NCI-H2029 (cell line): ENCODE data around the gene FTH1.
"Not testable (repeated sequence)": the region's sequence is repeated elsewhere in the genome, so short reads cannot be mapped to it uniquely, and the experiment has no call there.

ENCODE experiments used
- DNase-seq: peaks from one replicate; lab custom pipeline; 2025; lab: John Stamatoyannopoulos, UW

The FTH1 gene

GRCh38 chr11:61967116-61967923 lies at the start of gene FTH1:
FTH1 (minus strand) TSS chr11:61967634; CDS start chr11:61967425, 209 bp downstream.
- peak; percentile 85 for DNase-seq

- no peak for DNase-seq
Measured at GRCh38 chr11:62015615-62016014, 48.2 kb upstream of the FTH1 start.

DNA sequence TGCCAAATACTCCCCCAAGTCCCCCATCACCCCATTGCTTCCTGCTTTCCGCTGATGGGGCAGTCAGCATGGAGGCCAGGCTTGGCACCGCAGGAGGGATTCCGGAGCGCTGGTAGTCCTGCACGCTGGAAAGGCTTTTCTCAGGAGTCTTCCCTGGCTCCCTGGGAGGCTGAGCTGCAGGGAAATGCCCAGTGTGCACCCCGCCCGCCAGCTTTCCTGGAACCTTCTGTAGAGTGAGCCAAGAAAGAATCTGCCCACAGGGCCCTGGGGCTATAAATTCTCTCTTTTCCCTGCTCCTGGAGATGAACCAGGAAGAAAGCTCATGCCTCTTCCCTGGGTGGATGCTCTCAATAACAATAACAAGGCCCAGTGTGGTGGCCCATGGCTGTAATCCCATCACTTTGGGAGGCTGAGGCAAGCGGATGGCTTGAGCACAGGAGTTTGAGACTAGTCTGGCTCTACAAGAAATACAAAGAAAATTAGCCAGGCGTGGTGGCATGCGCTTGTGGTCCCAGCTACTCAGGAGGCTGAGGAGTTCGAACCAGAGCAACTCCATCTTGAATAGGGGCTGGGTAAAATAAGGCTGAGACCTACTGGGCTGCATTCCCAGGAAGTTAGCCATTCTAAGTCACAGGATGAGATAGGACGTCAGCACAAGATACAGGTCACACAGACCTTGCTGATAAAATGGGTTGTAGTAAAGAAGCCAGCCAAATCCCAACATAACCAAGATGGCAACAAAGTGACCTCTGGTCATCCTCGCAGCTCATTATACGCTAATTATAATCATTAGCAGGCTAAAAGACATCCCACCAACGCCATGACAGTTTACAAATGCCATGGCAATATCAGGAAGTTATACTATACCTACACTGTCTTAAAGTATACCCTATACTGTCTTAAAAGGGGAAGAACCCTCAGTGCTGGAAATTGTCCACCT lies 46.4 kb upstream of the FTH1 start:
- DNase-seq: no peak

GRCh38 chr11:62012832-62013461 lies 45.5 kb upstream of the FTH1 start:
- no peak for DNase-seq

GRCh38 chr11:62012451-62012831 lies 45.0 kb upstream of the FTH1 start:
- no peak for DNase-seq

GRCh38 chr11:62011881-62012280 lies 44.4 kb upstream of the FTH1 start:
- DNase-seq: no peak

DNA sequence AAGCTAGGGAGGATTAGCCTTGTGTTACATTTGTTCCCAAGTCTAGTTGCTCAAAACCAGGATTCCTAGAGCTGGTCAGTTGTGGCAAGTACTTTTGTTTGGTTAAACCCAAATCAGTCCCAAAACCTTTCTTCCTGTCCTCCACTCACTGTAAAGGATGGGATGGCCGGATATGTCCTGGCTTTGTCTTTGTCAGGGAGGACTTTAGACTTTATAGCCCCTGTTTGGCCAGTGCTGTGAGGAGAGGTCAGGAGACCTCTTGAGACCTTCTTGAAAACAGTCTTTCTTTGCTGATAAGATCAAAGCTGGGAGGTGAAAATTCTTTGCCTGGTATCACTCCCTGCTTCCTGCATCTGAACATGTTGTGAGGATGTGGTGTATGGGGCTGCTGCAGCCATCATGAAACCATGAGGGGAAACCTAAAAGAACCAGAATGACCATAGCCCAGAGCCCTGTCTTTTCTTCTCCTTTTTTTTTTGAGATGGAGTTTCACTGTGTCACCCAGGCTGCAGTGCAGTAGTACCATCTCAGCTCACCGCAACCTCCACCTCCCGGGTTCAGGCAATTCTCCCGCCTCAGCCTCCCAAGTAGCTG lies 43.6 kb upstream of the FTH1 start:
- no peak for DNase-seq

GRCh38 chr11:62008193-62008592 lies 40.8 kb upstream of the FTH1 start:
- DNase-seq: no peak

DNA sequence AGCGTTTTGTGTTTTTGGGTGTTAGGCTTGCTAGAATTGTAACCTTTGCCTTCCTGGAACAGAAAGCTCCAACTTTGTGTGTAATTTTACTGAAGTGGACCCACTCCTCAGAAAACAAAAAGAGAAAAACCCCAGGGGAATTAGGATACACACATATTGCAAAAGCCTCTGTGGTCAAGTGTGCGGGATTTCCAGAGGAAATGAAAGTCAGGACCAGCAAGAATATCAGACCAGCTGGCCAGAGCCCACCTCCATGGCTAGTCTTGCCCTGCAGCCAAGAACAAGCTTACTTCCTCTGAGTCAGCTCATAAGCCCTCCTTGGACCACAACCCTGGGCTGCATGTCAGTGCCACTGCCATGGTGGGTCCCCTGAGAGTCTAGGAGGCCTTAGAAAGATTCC lies 37.0 kb upstream of the FTH1 start:
- DNase-seq: no peak

DNA sequence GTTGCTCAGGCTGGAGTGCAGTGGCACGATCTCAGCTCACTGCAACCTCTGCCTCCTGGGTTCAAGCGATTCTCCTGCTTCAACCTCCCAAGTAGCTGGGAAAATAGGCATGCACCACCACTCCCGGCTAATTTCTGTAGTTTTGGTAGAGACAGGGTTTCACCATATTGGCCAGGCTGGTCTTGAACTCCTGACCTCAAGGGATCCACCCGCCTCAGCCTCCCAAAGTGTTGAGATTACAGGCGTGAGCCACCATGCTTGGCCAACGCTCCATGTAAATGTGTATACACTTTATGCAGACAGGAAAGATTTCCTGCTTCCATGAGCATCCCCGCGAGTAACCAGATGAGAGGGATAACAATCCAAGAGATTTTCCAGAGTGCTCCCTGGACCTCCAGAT lies 34.8 kb upstream of the FTH1 start:
- not testable (repeated sequence) for DNase-seq

DNA sequence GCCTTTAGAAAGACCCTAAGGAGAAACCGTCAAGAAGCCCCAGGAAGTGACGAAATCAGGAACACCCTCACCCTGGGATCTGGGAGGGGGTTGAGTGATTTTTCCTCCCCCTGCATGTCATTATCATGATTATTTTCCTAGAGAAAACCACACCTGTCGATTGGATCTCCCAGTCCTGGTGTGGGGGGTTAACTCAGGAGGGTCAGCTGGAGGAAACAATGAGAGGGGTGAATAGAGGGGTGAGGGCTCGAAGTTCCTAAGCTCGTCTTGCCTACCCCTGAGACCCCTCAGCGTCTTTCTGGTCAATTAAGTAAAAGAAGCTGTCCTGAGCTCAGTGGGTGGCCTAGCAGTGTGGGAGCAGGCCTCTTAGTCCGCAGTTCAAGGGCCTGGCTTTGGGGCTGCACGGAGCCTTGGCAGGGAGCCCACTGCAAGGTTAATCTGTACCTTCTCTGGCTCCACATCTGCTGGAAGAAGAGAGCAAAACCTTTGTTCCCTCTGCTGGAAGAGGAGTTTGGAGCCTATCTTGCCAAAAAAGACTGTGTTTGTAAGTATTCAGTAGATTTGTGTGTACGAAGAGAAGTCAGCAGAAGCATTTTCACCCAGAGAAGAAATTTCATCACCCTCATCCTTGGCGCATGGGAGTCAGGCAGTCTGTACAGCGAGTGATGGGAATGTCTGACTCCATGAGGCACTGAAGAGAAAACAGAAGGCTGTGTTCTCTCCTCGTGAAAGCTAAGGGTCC lies 34.2 kb upstream of the FTH1 start:
- no peak for DNase-seq

DNA sequence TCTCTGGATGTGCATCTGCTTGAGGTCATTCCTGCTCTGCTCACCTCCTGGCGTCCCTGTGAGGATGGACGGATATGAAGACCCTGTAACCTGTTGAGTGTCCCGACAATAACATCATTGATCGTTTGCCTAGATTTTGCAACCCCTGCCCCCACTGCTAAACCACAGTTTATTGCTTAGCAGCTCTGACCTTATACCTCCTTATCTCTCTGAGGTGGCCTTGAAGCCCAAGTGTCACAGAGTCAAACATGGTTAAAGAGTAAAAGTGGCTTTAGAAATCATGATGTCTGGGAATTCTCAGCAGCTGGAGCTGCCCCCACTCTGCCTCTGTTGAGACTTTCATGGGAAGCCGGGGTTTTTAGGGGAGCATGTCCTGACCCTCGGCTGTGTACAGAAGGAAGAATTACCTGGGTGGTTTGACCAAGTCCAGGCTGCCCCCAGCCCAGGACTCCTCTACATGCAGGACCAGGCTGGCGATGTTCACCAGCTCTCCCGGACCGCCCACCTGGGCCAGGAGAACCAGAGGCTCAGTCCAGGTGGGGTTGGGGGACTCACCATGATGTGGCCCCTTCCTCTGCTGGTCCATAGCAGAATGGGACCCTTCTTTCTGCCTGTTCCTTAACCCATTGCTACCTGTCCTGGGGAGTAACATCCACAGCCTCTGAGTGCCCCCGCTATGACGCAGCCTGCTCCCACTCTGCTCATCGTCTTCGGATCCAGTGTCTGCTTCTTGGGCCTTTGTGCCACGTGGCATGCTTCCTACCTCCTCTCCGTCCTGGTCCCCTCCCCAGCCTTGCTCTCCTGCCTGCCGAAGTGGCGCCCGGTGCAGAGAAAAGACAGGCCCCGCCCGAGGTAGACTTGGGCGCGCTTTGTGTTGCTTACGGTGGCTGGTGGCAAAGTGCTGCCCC lies 33.4 kb upstream of the FTH1 start:
- no peak for DNase-seq

DNA sequence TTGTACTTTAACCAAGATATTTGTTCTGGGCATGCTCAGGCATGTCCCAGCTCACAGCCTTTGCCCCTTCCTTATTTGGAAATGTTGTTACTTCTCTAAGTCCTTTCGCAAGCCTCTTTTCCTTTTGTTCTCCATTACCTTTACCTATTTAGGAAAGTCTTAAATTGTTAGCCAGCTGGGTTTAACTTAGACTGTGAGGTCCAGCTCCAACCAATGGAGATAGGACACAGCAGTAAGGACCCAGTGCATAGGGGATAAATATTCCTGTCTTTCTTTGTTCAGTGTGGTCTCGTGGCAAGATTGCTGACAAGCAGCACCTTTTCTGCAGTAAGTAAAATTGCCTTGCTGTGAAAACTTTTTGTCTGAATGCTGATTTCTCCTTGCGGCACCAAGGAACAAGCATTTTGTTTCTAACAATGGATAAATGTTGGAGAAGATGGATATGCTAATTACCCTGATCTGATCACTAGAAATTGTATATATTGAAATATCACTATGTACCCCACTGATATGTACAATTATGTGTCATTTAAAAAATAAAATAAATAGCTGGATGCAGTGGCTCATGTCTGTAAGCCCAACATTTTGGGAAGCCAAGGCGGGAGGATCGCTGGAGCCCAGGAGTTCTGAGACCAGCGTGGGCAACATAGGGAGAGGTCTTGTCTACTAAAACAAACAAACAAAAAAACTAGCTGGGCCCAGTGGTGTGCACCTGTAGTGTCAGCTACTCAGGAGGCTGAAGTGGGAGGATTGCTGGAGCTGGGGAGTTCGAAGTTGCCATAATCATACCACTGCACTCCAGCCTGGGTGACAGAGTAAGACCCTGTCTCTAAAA lies 31.9 kb upstream of the FTH1 start:
- no peak for DNase-seq

GRCh38 chr11:61996933-61997332 lies 29.5 kb upstream of the FTH1 start:
- DNase-seq: no peak

- no peak for DNase-seq
Measured at GRCh38 chr11:61994981-61995380, 27.5 kb upstream of the FTH1 start.

DNA sequence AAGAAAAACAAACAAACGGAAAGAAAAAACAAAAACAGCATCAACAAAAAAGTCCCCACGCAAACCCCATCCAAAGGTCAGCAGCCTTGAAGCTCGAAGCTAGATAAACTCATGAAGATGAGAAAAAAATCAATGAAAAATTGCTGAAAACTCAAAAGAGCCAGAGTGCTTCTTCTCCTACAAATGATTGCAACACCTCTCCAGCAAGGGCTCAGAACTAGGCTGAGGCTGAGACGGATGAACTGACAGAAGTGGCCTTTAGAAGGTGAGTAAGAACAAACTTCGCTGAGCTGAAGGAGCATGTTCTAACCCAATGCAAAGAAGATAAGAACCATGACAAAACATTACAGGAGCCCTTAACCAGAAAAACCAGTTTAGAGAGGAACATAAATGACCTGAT lies 18.4 kb upstream of the FTH1 start:
- no peak for DNase-seq

GRCh38 chr11:61983419-61983818 lies 16.0 kb upstream of the FTH1 start:
- DNase-seq: no peak

DNA sequence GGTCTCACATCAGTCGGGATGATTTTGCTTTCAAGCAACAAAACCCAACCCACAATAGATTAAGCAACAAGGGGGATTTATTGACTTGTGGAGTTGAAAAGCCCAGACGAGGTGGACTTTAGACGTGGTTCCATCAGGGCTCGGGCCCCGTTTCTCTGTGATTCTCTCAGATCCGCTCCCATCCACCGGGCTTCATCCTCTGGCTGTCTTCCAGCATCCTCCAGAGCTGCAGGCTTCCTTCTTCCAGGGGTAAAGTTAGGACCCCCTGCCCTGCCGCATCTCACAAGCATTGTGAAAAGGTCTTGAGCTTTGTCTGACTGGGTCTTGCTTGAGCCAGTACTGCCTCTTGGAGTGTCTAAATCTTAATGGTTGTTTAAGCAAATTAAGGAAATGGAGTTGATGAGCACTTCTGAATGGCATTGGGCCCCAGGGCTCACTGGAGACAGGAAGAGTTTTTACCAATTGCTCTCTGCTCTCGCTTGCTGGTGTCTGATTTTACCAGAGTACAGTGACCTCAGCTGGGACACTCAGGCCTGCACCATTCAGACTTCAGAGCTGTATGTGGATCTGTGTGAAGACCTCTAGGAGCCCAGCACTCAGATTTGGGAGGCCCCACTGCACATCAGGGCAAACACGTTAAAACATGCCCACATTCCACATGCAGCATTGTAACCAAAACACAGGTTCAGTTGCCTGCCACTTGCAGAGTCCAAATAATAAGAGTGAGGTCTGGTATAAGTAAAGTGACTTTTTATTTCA lies 13.5 kb upstream of the FTH1 start:
- no peak for DNase-seq
